GM12801 (cell line): Measurements from ENCODE around the gene TCEAL9.

Source experiments
- CTCF ChIP-seq: IDR thresholded peaks from one replicate; pipeline ENCODE4 v1.5.1; 2011; ENCODE audit warnings: control low read depth; ENCODE audit not compliant: insufficient read length; ENCODE audit errors: extremely low read depth

TCEAL9 gene

GRCh38 chrX:103376118-103376978 lies 20.0 kb downstream of the TCEAL9 start, which contains the start of gene BEX3:
Gene BEX3, plus strand, starts transcription at chrX:103376538. Its CDS starts 984 bp downstream, at chrX:103377522.
- no peak for TF ChIP-seq CTCF

- no peak for TF ChIP-seq CTCF
Observed at GRCh38 chrX:103376979-103377324, 20.6 kb downstream of the TCEAL9 start.

GRCh38 chrX:103378990-103379389 lies 22.7 kb downstream of the TCEAL9 start:
- TF ChIP-seq CTCF, result no peak

GRCh38 chrX:103382877-103383276 lies 26.6 kb downstream of the TCEAL9 start:
- no peak for TF ChIP-seq CTCF

- TF ChIP-seq CTCF, result no peak
Observed at GRCh38 chrX:103384672-103385071, 28.4 kb downstream of the TCEAL9 start.

- no peak for TF ChIP-seq CTCF
Observed at GRCh38 chrX:103386332-103386731, 30.0 kb downstream of the TCEAL9 start.

GRCh38 chrX:103393487-103393886 lies 37.2 kb downstream of the TCEAL9 start:
- no peak for TF ChIP-seq CTCF
